Mesothelial cell of epicardium (in vitro differentiated cells): ENCODE data around the gene SNRPA. TPM values are rescaled to one million over a fixed set of nuclear protein-coding genes. Genes with fewer than 3 reads are reported as not detected.
"Not testable (repeated sequence)": the region's sequence is repeated elsewhere in the genome, so short reads cannot be mapped to it uniquely, and the experiment has no call there.

Experiments used
- DNase-seq, 2 experiments: peaks; one replicate each; pipeline ENCODE4 v3.0.0; 2021; ENCODE audit warnings: low spot score in 2 of 2; ENCODE audit not compliant: unreplicated experiment in 2 of 2
- H3K27ac Mint-ChIP-seq: 2 replicates; pipeline ENCODE4 v1.8.0; 2021; ENCODE audit warnings: mixed read lengths
- H3K27me3 Mint-ChIP-seq: 2 replicates; pipeline ENCODE4 v1.8.0; 2021; ENCODE audit warnings: low read depth, mixed read lengths
- H3K36me3 Mint-ChIP-seq: 2 replicates; pipeline ENCODE4 v1.8.0; 2021; ENCODE audit warnings: mixed read lengths
- H3K4me1 Mint-ChIP-seq: 2 replicates; pipeline ENCODE4 v1.8.0; 2021; ENCODE audit warnings: mixed read lengths
- H3K4me3 Mint-ChIP-seq: 2 replicates; pipeline ENCODE4 v1.8.0; 2021; ENCODE audit warnings: mild to moderate bottlenecking, moderate library complexity, mixed read lengths
- H3K9me3 Mint-ChIP-seq: 2 replicates; pipeline ENCODE4 v1.8.0; 2021; ENCODE audit warnings: mixed read lengths
- CTCF ChIP-seq: fragments of 200-600 bp; sonication (generic); IDR thresholded peaks from one replicate; pipeline ENCODE4 v1.5.0; 2021; ENCODE audit warnings: antibody characterized with exemption; ENCODE audit not compliant: unreplicated experiment
- total RNA-seq: library from RNA; stranded (reverse); gene quantifications from 3 replicates; pipeline ENCODE4 v1.2.1, GENCODE V29; 2021

Gene SNRPA
- total RNA-seq, 1 donor from 2014 or later, result 109 TPM

GRCh38 chr19:40723661-40724254 lies 27.2 kb upstream of the SNRPA start:
- H3K27me3 Mint-ChIP-seq, result no peaks in the 10 kb centered on the region
- TF ChIP-seq CTCF, result no peak
- peaks cover 35% of the 10 kb centered on the region for H3K36me3 Mint-ChIP-seq
- H3K9me3 Mint-ChIP-seq, result no peaks in the 10 kb centered on the region
- H3K4me1 Mint-ChIP-seq, result peaks cover 27% of the 10 kb centered on the region
- no peak for DNase-seq
- H3K4me3 Mint-ChIP-seq, result no peak overlapping the region
- no peak overlapping the region for H3K27ac Mint-ChIP-seq

- peaks cover 26% of the 10 kb centered on the region for H3K4me1 Mint-ChIP-seq
- no peak overlapping the region for H3K4me3 Mint-ChIP-seq
- DNase-seq, result no peak
- H3K36me3 Mint-ChIP-seq, result peaks cover 38% of the 10 kb centered on the region
- H3K27ac Mint-ChIP-seq, result no peak overlapping the region
- H3K9me3 Mint-ChIP-seq, result no peaks in the 10 kb centered on the region
- TF ChIP-seq CTCF, result no peak
- H3K27me3 Mint-ChIP-seq, result no peaks in the 10 kb centered on the region
These were observed 26.7 kb upstream of the SNRPA start for GRCh38 chr19:40724315-40724714.

- no peak for TF ChIP-seq CTCF
- H3K27me3 Mint-ChIP-seq, result no peaks in the 10 kb centered on the region
- H3K27ac Mint-ChIP-seq, result no peak overlapping the region
- H3K9me3 Mint-ChIP-seq, result no peaks in the 10 kb centered on the region
- peaks cover 21% of the 10 kb centered on the region for H3K4me1 Mint-ChIP-seq
- H3K36me3 Mint-ChIP-seq, result peaks cover 38% of the 10 kb centered on the region
- H3K4me3 Mint-ChIP-seq, result no peak overlapping the region
- DNase-seq, result no peak
These were observed 26.1 kb upstream of the SNRPA start for GRCh38 chr19:40724855-40725254.

GRCh38 chr19:40726279-40726678 lies 24.7 kb upstream of the SNRPA start:
- Mint-ChIP-seq H3K36me3 (peaks cover 47% of the 10 kb centered on the region), H3K4me1 (peaks cover 8% of the 10 kb centered on the region), H3K4me3 (no peak overlapping the region), H3K9me3 (no peaks in the 10 kb centered on the region), H3K27me3 (no peaks in the 10 kb centered on the region), H3K27ac (no peak overlapping the region)
- TF ChIP-seq CTCF, result no peak
- no peak for DNase-seq

- H3K4me3 Mint-ChIP-seq, H3K4me1 Mint-ChIP-seq, H3K27me3 Mint-ChIP-seq, DNase-seq, H3K27ac Mint-ChIP-seq, H3K9me3 Mint-ChIP-seq: not testable (repeated sequence)
- peaks cover 51% of the 10 kb centered on the region for H3K36me3 Mint-ChIP-seq
These were observed 20.9 kb upstream of the SNRPA start for GRCh38 chr19:40730065-40730464.

GRCh38 chr19:40732304-40732703 lies 18.7 kb upstream of the SNRPA start:
- H3K4me3 Mint-ChIP-seq, DNase-seq, H3K9me3 Mint-ChIP-seq, H3K4me1 Mint-ChIP-seq, H3K27ac Mint-ChIP-seq, H3K27me3 Mint-ChIP-seq: not testable (repeated sequence)
- H3K36me3 Mint-ChIP-seq, result peaks cover 47% of the 10 kb centered on the region

GRCh38 chr19:40733149-40733548 lies 17.9 kb upstream of the SNRPA start:
- no peak overlapping the region for H3K4me3 Mint-ChIP-seq
- no peak for TF ChIP-seq CTCF
- no peak overlapping the region for H3K27ac Mint-ChIP-seq
- no peaks in the 10 kb centered on the region for H3K9me3 Mint-ChIP-seq
- no peaks in the 10 kb centered on the region for H3K27me3 Mint-ChIP-seq
- no peaks in the 10 kb centered on the region for H3K4me1 Mint-ChIP-seq
- peaks cover 46% of the 10 kb centered on the region for H3K36me3 Mint-ChIP-seq
- no peak for DNase-seq
